Astrocyte (in vitro differentiated cells and primary cell): ENCODE results near the gene OR52B6. TPM values are rescaled to one million over a fixed set of nuclear protein-coding genes. Genes with fewer than 3 reads are reported as not detected.

ENCODE experiments used
- DNase-seq: peaks from one replicate; pipeline ENCODE4 v3.0.0-alpha.2; 2010; ENCODE audit warnings: low read depth
- FAIRE-seq: peaks from 2 replicates; lab custom pipeline; 2011; peaks lifted over from hg19 to GRCh38; lab: Jason Lieb, UNC
- H2AFZ ChIP-seq: 2 replicates; pipeline ENCODE4 v1.6.0; 2012; ENCODE audit warnings: low read depth, low read length, inconsistent platforms
- H3K27ac ChIP-seq: 2 replicates; pipeline ENCODE4 v1.5.1; 2011; ENCODE audit warnings: low read depth, low read length, inconsistent platforms
- H3K27me3 ChIP-seq: 2 replicates; pipeline ENCODE4 v1.6.0; 2011; ENCODE audit warnings: low read length, inconsistent platforms; ENCODE audit not compliant: insufficient read depth
- H3K36me3 ChIP-seq: 2 replicates; pipeline ENCODE4 v1.5.1; 2011; ENCODE audit warnings: low read length, inconsistent platforms; ENCODE audit not compliant: insufficient read depth
- H3K4me1 ChIP-seq: 2 replicates; pipeline ENCODE4 v1.5.1; 2011; ENCODE audit warnings: low read length, inconsistent platforms; ENCODE audit not compliant: insufficient read depth
- H3K4me2 ChIP-seq: 2 replicates; pipeline ENCODE4 v1.6.0; 2012; ENCODE audit warnings: low read length, inconsistent platforms
- H3K4me3 ChIP-seq: 2 replicates; pipeline ENCODE4 v1.5.1; 2011; ENCODE audit warnings: low read depth, mild to moderate bottlenecking, low read length, inconsistent platforms; ENCODE audit not compliant: insufficient read depth
- H3K79me2 ChIP-seq: 2 replicates; pipeline ENCODE4 v1.6.0; 2012; ENCODE audit warnings: mild to moderate bottlenecking, low read length, inconsistent platforms; ENCODE audit not compliant: insufficient read depth
- H3K9ac ChIP-seq: 2 replicates; pipeline ENCODE4 v1.6.0; 2012; ENCODE audit warnings: mild to moderate bottlenecking, low read length, inconsistent platforms
- H3K9me3 ChIP-seq: 2 replicates; pipeline ENCODE4 v1.5.1; 2012; ENCODE audit warnings: low read depth, mild to moderate bottlenecking, low read length, inconsistent platforms; ENCODE audit not compliant: insufficient read depth
- H4K20me1 ChIP-seq: 2 replicates; pipeline ENCODE4 v1.6.0; 2012; ENCODE audit warnings: low read length, inconsistent platforms; ENCODE audit not compliant: insufficient read depth
- H3K27ac Mint-ChIP-seq: one replicate; pipeline ENCODE4 v1.8.0; 2021; ENCODE audit warnings: mild to moderate bottlenecking, mixed read lengths; ENCODE audit not compliant: unreplicated experiment
- H3K27me3 Mint-ChIP-seq: one replicate; pipeline ENCODE4 v1.8.0; 2021; ENCODE audit warnings: low read depth, mixed read lengths; ENCODE audit not compliant: unreplicated experiment
- H3K36me3 Mint-ChIP-seq: one replicate; pipeline ENCODE4 v1.8.0; 2021; ENCODE audit warnings: low read depth, mixed read lengths; ENCODE audit not compliant: unreplicated experiment
- H3K4me1 Mint-ChIP-seq: one replicate; pipeline ENCODE4 v1.8.0; 2021; ENCODE audit warnings: low read depth, mixed read lengths; ENCODE audit not compliant: unreplicated experiment
- H3K4me3 Mint-ChIP-seq: one replicate; pipeline ENCODE4 v1.8.0; 2021; ENCODE audit warnings: mild to moderate bottlenecking, moderate library complexity, mixed read lengths; ENCODE audit not compliant: unreplicated experiment
- H3K9me3 Mint-ChIP-seq: one replicate; pipeline ENCODE4 v1.8.0; 2021; ENCODE audit warnings: mild to moderate bottlenecking, mixed read lengths; ENCODE audit not compliant: unreplicated experiment
- EZH2 ChIP-seq: IDR thresholded peaks from 2 replicates; pipeline ENCODE4 v1.6.1; 2012; ENCODE audit warnings: mild to moderate bottlenecking, low read length, inconsistent platforms; ENCODE audit not compliant: insufficient read depth
- total RNA-seq: library from RNA; stranded (reverse); gene quantifications from 2 replicates; pipeline ENCODE4 v1.2.1, GENCODE V29; 2021
- TF ChIP-seq, protein P1 (sequence below): IDR thresholded peaks from 2 replicates; pipeline ENCODE4 v1.5.1; 2011; ENCODE audit warnings: low read depth, mild to moderate bottlenecking, inconsistent platforms, low read length, moderate library complexity; ENCODE audit not compliant: insufficient read depth

The OR52B6 gene
- total RNA-seq, 1 donor from 2014 or later, result not detected

DNA sequence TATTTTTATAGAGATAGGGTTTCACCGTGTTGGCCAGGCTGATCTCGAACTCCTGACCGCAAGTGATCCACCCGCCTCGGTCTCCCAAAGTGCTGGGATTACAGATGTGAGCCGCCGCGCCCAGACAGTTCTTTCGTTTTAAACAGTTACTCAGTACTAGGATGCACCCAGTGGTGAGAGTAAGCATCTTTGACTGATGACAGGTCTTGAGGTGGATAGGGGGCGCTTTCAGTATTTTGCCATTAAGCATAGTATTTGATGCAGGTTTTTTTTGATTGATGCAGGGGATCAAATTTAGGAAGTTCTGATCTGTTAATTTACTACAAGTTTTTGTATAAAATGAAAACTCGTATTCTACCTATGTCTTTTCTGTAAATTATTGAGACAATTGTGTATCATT is 30.9 kb downstream of the OR52B6 start:
- Mint-ChIP-seq H3K27ac (no peak overlapping the region), H3K36me3 (peaks cover 13% of the 10 kb centered on the region), H3K9me3 (no peaks in the 10 kb centered on the region), H3K4me1 (no peaks in the 10 kb centered on the region), H3K27me3 (no peaks in the 10 kb centered on the region), H3K4me3 (no peak overlapping the region)
- no peak overlapping the region for H3K9ac ChIP-seq
- H3K27me3 ChIP-seq, result no peaks in the 10 kb centered on the region
- no peak overlapping the region for H3K4me3 ChIP-seq
- no peaks in the 10 kb centered on the region for H3K9me3 ChIP-seq
- no peak for TF ChIP-seq EZH2
- TF ChIP-seq, protein P1, sequence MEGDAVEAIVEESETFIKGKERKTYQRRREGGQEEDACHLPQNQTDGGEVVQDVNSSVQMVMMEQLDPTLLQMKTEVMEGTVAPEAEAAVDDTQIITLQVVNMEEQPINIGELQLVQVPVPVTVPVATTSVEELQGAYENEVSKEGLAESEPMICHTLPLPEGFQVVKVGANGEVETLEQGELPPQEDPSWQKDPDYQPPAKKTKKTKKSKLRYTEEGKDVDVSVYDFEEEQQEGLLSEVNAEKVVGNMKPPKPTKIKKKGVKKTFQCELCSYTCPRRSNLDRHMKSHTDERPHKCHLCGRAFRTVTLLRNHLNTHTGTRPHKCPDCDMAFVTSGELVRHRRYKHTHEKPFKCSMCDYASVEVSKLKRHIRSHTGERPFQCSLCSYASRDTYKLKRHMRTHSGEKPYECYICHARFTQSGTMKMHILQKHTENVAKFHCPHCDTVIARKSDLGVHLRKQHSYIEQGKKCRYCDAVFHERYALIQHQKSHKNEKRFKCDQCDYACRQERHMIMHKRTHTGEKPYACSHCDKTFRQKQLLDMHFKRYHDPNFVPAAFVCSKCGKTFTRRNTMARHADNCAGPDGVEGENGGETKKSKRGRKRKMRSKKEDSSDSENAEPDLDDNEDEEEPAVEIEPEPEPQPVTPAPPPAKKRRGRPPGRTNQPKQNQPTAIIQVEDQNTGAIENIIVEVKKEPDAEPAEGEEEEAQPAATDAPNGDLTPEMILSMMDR, result no peak
- H3K4me2 ChIP-seq, result no peak overlapping the region
- no peak overlapping the region for H2AFZ ChIP-seq
- DNase-seq (no peak), FAIRE-seq (no peak)
- H3K36me3 ChIP-seq, result no peaks in the 10 kb centered on the region
- H3K27ac ChIP-seq, result no peak overlapping the region
- no peaks in the 10 kb centered on the region for H4K20me1 ChIP-seq
- H3K4me1 ChIP-seq, result no peaks in the 10 kb centered on the region
- H3K79me2 ChIP-seq, result no peaks in the 10 kb centered on the region

DNA sequence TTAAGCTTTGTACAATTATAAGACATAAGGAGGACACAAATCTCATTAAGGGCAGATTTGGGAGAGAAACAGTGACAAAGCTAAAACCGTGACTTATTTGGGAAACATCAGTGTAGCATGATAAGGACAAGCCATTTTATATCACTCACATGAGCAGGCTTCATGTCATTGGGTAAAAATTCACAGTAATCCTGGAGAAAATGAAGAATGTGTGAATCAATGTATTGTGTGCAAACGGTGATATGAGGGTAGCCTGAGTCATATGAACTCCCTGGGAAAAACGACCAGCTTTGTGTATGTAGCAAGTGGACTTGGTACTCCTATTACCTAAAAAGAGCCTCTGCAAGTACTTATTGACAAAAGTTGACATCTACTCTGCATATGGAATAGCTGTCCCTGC is 38.1 kb downstream of the OR52B6 start:
- peak overlapping the region; percentile 78 for H3K9ac ChIP-seq
- Mint-ChIP-seq H3K36me3 (no peaks in the 10 kb centered on the region), H3K9me3 (no peaks in the 10 kb centered on the region), H3K4me3 (no peak overlapping the region), H3K27me3 (no peaks in the 10 kb centered on the region), H3K4me1 (peaks cover 23% of the 10 kb centered on the region), H3K27ac (no peak overlapping the region)
- TF ChIP-seq EZH2, result no peak
- TF ChIP-seq, protein P1, result no peak
- H3K4me3 ChIP-seq, result no peak overlapping the region
- peak overlapping the region; percentile 57 for H3K4me2 ChIP-seq
- H3K4me1 ChIP-seq, result peaks cover 33% of the 10 kb centered on the region
- DNase-seq (peak; percentile 83), FAIRE-seq (peak; percentile 84)
- no peaks in the 10 kb centered on the region for H3K36me3 ChIP-seq
- H2AFZ ChIP-seq, result no peak overlapping the region
- no peaks in the 10 kb centered on the region for H4K20me1 ChIP-seq
- no peaks in the 10 kb centered on the region for H3K79me2 ChIP-seq
- H3K27me3 ChIP-seq, result no peaks in the 10 kb centered on the region
- peak overlapping the region; percentile 97 for H3K27ac ChIP-seq
- no peaks in the 10 kb centered on the region for H3K9me3 ChIP-seq

DNA sequence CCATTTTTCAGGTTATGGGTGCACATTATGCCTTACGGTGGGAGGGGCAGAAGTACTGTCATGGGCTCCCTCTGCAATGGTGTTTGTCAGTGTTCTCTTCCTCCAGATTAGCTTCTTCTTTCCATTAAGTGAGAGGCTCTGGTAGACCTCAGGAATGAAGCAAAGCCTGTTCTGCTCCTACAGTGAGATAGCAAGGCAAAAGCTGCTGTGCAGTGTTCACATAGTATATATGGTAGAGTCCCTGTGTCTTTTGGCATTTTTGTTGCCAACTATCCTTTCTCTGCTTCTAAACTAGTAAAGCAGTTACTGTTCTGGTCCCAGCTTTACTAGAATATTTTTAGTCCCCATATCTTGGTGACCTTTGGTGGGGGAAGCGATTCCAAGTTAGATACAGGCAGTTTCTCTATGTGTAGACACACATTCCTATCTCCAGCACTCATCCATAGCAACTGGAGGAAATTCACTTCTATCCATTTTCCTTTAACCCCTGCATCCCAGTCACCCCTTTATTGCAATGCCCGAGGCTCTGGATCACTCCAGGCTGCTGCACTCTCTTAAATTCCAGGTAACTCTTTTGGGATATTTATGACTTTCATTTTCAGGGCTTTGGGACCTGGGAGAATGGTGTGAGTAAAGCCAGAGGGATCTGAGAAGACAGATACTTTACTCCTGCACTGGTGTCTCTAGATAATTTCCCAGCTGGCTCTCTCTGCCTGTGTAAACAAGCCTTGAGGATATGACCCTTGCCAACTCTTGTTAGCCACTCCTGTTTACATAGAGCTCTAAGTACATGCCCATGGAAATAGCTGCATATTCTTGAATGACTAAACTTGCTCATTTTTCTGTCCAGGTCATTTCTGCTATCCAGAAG is 40.2 kb downstream of the OR52B6 start:
- Histone ChIP-seq H3K36me3 (no peaks in the 10 kb centered on the region), H3K4me2 (peak overlapping the region; percentile 80), H4K20me1 (no peaks in the 10 kb centered on the region), H3K27ac (peak overlapping the region; percentile 97), H3K9ac (peak overlapping the region; percentile 83), H3K4me1 (peaks cover 43% of the 10 kb centered on the region), H3K79me2 (no peaks in the 10 kb centered on the region), H3K27me3 (no peaks in the 10 kb centered on the region), H3K4me3 (peak overlapping the region; percentile 31), H3K9me3 (no peaks in the 10 kb centered on the region), H2AFZ (no peak overlapping the region)
- Mint-ChIP-seq H3K27ac (peak overlapping the region; percentile 88), H3K4me1 (peaks cover 30% of the 10 kb centered on the region), H3K9me3 (no peaks in the 10 kb centered on the region), H3K36me3 (no peaks in the 10 kb centered on the region), H3K4me3 (peak overlapping the region; percentile 64), H3K27me3 (no peaks in the 10 kb centered on the region)
- FAIRE-seq, result peak; percentile 9
- TF ChIP-seq, protein P1, result no peak
- no peak for TF ChIP-seq EZH2
- DNase-seq, result peak; percentile 90
